Prostate gland (tissue), 2 donors: Measurements from ENCODE around the gene ELMO1. TPM values are rescaled to one million over a fixed set of nuclear protein-coding genes. Genes with fewer than 3 reads are reported as not detected.

Experiments
- DNase-seq: peaks from one replicate; pipeline ENCODE4 v3.0.0-alpha.2; 2019; ENCODE audit warnings: low spot score
- H3K27ac ChIP-seq, 2 donors: fragments of 200-600 bp; sonication (generic); 2 replicates each; pipeline ENCODE4 v1.5.1; 2017 to 2019
- H3K27me3 ChIP-seq: fragments of 200-600 bp; sonication (generic); replicated peaks from 2 replicates; pipeline ENCODE4 v1.5.1; 2019; ENCODE audit not compliant: insufficient read depth
- H3K36me3 ChIP-seq, 2 donors: fragments of 200-600 bp; sonication (generic); 1 replicate in 1 of 2; 2 replicates in 1 of 2; pipeline versions ENCODE4 v1.5.1 to v1.8.1; 2017 to 2019
- H3K4me1 ChIP-seq: fragments of 200-600 bp; sonication (generic); replicated peaks from 2 replicates; pipeline ENCODE4 v1.5.1; 2019
- H3K4me3 ChIP-seq, 2 donors: fragments of 200-600 bp; sonication (generic); 2 replicates each; pipeline ENCODE4 v1.5.1; 2017 to 2019
- H3K9me3 ChIP-seq: fragments of 200-600 bp; sonication (generic); 2 replicates; pipeline ENCODE4 v1.5.1; 2017
- POLR2A ChIP-seq: fragments of 450-650 bp; IDR thresholded peaks from one replicate; pipeline ENCODE4 v1.6.1; 2016; ENCODE audit warnings: antibody characterized with exemption, mild to moderate bottlenecking
- POLR2AphosphoS5 ChIP-seq: sonication (generic); formaldehyde crosslinking; IDR thresholded peaks from one replicate; pipeline ENCODE4 v1.6.1; 2017; ENCODE audit warnings: antibody characterized with exemption
- WGBS: methylation state at CpG from one replicate; pipeline ENCODE4 v1.1.5; 2018; 5-methylcytosine and 5-hydroxymethylcytosine counted together
- intact Hi-C: fragments of 100-400 bp; cut with DNase I; formaldehyde crosslinking; loops from one replicate; pipeline ENCODE4 v1.14.2; 2022
- total RNA-seq, 2 donors: library from RNA; depleted of rRNA; stranded (reverse); fragments of >200 nt; gene quantifications; one replicate each; pipeline ENCODE4 v1.1.0, GENCODE V29; 2016
- TF ChIP-seq, protein P1 (sequence below), 4 experiments: fragments of 200-600 bp in 2 of 4; fragments of 450-650 bp in 2 of 4; sonication (generic) in 2 of 4; IDR thresholded peaks; 1 replicate in 3 of 4; 2 replicates in 1 of 4; pipeline ENCODE4 v1.5.1; 2016 to 2019; ENCODE audit warnings: antibody characterized with exemption in 4 of 4, mild to moderate bottlenecking in 2 of 4, moderate library complexity in 2 of 4

The ELMO1 gene
- total RNA-seq, 2 donors from 2014 or later = 6.7 to 19.3 TPM

DNA sequence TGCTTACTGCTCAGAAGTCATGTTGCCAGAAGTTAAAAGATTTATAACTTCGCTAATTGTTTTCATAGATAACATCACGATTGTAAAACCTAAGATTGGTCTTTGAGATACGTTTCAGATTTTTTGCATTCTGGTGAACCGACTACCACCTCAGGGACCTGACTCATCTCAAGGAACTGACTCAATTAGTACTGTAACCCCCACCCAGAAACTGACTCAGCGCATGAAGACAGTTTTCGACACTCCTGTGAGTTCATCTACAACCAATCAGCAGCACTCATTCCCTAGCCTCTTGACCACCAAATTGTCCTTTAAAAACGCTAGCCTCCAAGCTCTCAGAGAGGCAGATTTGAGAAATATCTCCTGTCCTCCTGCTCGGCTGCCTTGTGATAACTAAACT lies 72.3 kb downstream of the ELMO1 start:
- no peak overlapping the region for H3K27ac ChIP-seq
- no peaks in the 10 kb centered on the region for H3K4me1 ChIP-seq
- no peaks in the 10 kb centered on the region for H3K27me3 ChIP-seq
- DNase-seq = no peak
- H3K4me3 ChIP-seq = no peak overlapping the region
- WGBS = 73% methylated on average over 8 of the region's 8 CpGs
- no peak for TF ChIP-seq POLR2AphosphoS5
- H3K36me3 ChIP-seq = no peaks in the 10 kb centered on the region
- no peaks in the 10 kb centered on the region for H3K9me3 ChIP-seq
- intact Hi-C loops = no loop called here

- H3K27ac ChIP-seq = no peak overlapping the region
- no peak for TF ChIP-seq POLR2AphosphoS5
- TF ChIP-seq, protein P1, sequence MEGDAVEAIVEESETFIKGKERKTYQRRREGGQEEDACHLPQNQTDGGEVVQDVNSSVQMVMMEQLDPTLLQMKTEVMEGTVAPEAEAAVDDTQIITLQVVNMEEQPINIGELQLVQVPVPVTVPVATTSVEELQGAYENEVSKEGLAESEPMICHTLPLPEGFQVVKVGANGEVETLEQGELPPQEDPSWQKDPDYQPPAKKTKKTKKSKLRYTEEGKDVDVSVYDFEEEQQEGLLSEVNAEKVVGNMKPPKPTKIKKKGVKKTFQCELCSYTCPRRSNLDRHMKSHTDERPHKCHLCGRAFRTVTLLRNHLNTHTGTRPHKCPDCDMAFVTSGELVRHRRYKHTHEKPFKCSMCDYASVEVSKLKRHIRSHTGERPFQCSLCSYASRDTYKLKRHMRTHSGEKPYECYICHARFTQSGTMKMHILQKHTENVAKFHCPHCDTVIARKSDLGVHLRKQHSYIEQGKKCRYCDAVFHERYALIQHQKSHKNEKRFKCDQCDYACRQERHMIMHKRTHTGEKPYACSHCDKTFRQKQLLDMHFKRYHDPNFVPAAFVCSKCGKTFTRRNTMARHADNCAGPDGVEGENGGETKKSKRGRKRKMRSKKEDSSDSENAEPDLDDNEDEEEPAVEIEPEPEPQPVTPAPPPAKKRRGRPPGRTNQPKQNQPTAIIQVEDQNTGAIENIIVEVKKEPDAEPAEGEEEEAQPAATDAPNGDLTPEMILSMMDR (IDR thresholded peaks at IDR 0.05) = no peak
- no peak for TF ChIP-seq POLR2A
- DNase-seq = no peak
- 90% methylated on average over 3 of the region's 3 CpGs for WGBS
- no peaks in the 10 kb centered on the region for H3K27me3 ChIP-seq
- intact Hi-C loops = no loop called here
- no peaks in the 10 kb centered on the region for H3K36me3 ChIP-seq
- H3K4me1 ChIP-seq = no peaks in the 10 kb centered on the region
- H3K4me3 ChIP-seq = no peak overlapping the region
- no peaks in the 10 kb centered on the region for H3K9me3 ChIP-seq
Observed at GRCh38 chr7:37372750-37373149, 75.9 kb downstream of the ELMO1 start.

DNA sequence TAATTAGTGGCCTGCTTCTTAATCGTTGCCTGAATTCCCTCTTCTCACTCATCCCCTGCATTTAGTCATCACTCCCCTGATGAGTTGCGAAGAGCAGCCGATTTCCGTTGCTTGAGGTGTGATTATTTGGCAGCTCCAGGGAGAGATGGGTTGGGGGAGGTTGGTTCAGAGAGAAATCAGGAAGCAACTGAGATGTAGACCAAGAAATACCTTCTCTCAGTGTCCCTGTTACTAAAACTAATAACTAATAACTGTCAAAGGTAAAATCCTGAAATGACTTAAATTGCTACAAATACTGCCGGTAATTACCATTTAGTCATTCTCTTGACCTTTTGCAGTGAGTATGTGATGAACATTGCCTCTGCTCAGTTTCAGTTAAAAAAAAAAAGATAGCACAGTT lies 76.9 kb downstream of the ELMO1 start:
- Histone ChIP-seq H3K4me3 (no peak overlapping the region), H3K27me3 (no peaks in the 10 kb centered on the region), H3K36me3 (no peaks in the 10 kb centered on the region), H3K9me3 (no peaks in the 10 kb centered on the region), H3K27ac (no peak overlapping the region), H3K4me1 (no peaks in the 10 kb centered on the region)
- intact Hi-C loops = no loop called here
- DNase-seq = no peak
- TF ChIP-seq POLR2AphosphoS5 (no peak), POLR2A (no peak)
- TF ChIP-seq, protein P1 (IDR thresholded peaks at IDR 0.05) = no peak
- 83% methylated on average over 5 of the region's 5 CpGs for WGBS

DNA sequence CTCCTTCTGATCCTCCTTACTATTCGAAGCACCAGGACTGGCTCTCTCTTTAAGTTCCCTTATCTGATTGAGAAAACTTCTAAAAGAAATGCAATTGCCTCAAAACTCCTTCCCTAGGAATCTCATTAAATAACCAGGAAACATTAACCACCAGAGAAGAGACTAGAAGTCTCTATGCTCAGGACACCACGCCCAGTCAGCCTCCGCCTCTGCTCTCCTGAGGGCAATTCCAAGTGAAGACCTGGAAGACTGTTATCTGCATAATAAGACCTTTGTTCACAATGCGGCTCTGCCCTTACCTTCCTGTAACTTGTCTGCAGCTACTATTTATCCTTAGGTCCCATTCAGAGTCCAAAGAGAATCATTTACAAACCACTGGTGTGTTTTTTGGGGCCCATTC lies 78.8 kb downstream of the ELMO1 start:
- intact Hi-C loops = no loop called here
- Histone ChIP-seq H3K27ac (no peak overlapping the region), H3K4me3 (no peak overlapping the region), H3K27me3 (no peaks in the 10 kb centered on the region), H3K9me3 (no peaks in the 10 kb centered on the region), H3K36me3 (no peaks in the 10 kb centered on the region), H3K4me1 (no peaks in the 10 kb centered on the region)
- WGBS = 59% methylated on average over 4 of the region's 4 CpGs
- no peak for DNase-seq
- no peak for TF ChIP-seq POLR2A
- TF ChIP-seq, protein P1 (IDR thresholded peaks at IDR 0.05) = no peak
- TF ChIP-seq POLR2AphosphoS5 = no peak

DNA sequence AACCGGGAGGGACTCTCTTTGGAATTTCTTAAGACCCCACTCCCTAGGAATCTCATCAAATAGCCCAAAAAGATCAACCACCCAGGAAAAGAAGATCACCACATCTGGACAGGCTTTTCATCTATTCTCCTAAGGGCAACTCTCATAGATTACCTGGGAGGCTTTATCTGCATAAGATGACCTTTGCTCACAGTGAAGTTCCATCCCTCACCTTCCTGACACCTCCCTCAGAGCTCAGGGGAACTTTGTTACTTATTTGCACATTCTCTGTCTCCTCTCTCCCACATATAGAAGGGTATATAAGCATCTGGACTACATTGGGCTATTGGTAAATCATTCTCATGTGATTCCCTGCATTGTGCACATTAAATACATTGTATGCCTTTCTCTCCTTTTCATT lies 80.1 kb downstream of the ELMO1 start:
- H3K4me3 ChIP-seq = no peak overlapping the region
- TF ChIP-seq POLR2A (no peak), POLR2AphosphoS5 (no peak)
- TF ChIP-seq, protein P1 (IDR thresholded peaks at IDR 0.05) = no peak
- no peaks in the 10 kb centered on the region for H3K4me1 ChIP-seq
- no peaks in the 10 kb centered on the region for H3K36me3 ChIP-seq
- no peak overlapping the region for H3K27ac ChIP-seq
- DNase-seq = no peak
- no peaks in the 10 kb centered on the region for H3K27me3 ChIP-seq
- no peaks in the 10 kb centered on the region for H3K9me3 ChIP-seq
- intact Hi-C loops = no loop called here
- whole genome bisulfite sequencing = 52% methylated on average over 1 of the region's 1 CpG
